ENCODE data around the gene TAS2R60.

Gene TAS2R60

GRCh38 chr7:143458263-143458662, 15.0 kb downstream of the TAS2R60 start:
- Histone ChIP-seq H3K36me3 (no peaks in the 10 kb centered on the region), H3K4me3 (ENCODE audit: low read depth, low read length) (no peak overlapping the region), H3K27me3 (ENCODE audit: insufficient read depth, low read depth, severe bottlenecking) (no peaks in the 10 kb centered on the region), H3K27ac (no peak overlapping the region), H3K9me3 (ENCODE audit: severe bottlenecking) (no peaks in the 10 kb centered on the region)
- TF ChIP-seq CTCF (IDR thresholded peaks at IDR 0.05; ENCODE audit: low read depth, low read length), result no peak
- DNase-seq, result no peak

- Histone ChIP-seq H3K36me3 (no peaks in the 10 kb centered on the region), H3K4me3 (ENCODE audit: low read depth, low read length) (no peak overlapping the region), H3K27ac (no peak overlapping the region), H3K9me3 (ENCODE audit: severe bottlenecking) (no peaks in the 10 kb centered on the region), H3K27me3 (ENCODE audit: insufficient read depth, low read depth, severe bottlenecking) (no peaks in the 10 kb centered on the region)
- no peak for DNase-seq
- no peak for TF ChIP-seq CTCF (IDR thresholded peaks at IDR 0.05; ENCODE audit: low read depth, low read length)
Observed at GRCh38 chr7:143458681-143459080, 15.4 kb downstream of the TAS2R60 start.

GRCh38 chr7:143459359-143459758, 16.1 kb downstream of the TAS2R60 start:
- H3K9me3 ChIP-seq (ENCODE audit: severe bottlenecking), result no peaks in the 10 kb centered on the region
- H3K4me3 ChIP-seq (ENCODE audit: low read depth, low read length), result no peak overlapping the region
- no peak overlapping the region for H3K27ac ChIP-seq
- no peaks in the 10 kb centered on the region for H3K27me3 ChIP-seq (ENCODE audit: insufficient read depth, low read depth, severe bottlenecking)
- H3K36me3 ChIP-seq, result no peaks in the 10 kb centered on the region
- TF ChIP-seq CTCF (IDR thresholded peaks at IDR 0.05; ENCODE audit: low read depth, low read length), result no peak
- no peak for DNase-seq

GRCh38 chr7:143460271-143460979, 17.2 kb downstream of the TAS2R60 start:
- Histone ChIP-seq H3K9me3 (ENCODE audit: severe bottlenecking) (no peaks in the 10 kb centered on the region), H3K27me3 (ENCODE audit: insufficient read depth, low read depth, severe bottlenecking) (no peaks in the 10 kb centered on the region), H3K36me3 (no peaks in the 10 kb centered on the region), H3K27ac (no peak overlapping the region), H3K4me3 (ENCODE audit: low read depth, low read length) (no peak overlapping the region)
- no peak for TF ChIP-seq CTCF (IDR thresholded peaks at IDR 0.05; ENCODE audit: low read depth, low read length)
- no peak for DNase-seq

GRCh38 chr7:143462045-143462444, 18.8 kb downstream of the TAS2R60 start:
- Histone ChIP-seq H3K27me3 (ENCODE audit: insufficient read depth, low read depth, severe bottlenecking) (no peaks in the 10 kb centered on the region), H3K9me3 (ENCODE audit: severe bottlenecking) (no peaks in the 10 kb centered on the region), H3K36me3 (no peaks in the 10 kb centered on the region), H3K4me3 (ENCODE audit: low read depth, low read length) (no peak overlapping the region), H3K27ac (no peak overlapping the region)
- no peak for TF ChIP-seq CTCF (IDR thresholded peaks at IDR 0.05; ENCODE audit: low read depth, low read length)
- DNase-seq, result no peak

- H3K4me3 ChIP-seq (ENCODE audit: low read depth, low read length), result no peak overlapping the region
- no peaks in the 10 kb centered on the region for H3K27me3 ChIP-seq (ENCODE audit: insufficient read depth, low read depth, severe bottlenecking)
- H3K36me3 ChIP-seq, result no peaks in the 10 kb centered on the region
- TF ChIP-seq CTCF (IDR thresholded peaks at IDR 0.05; ENCODE audit: low read depth, low read length), result no peak
- DNase-seq, result no peak
- no peaks in the 10 kb centered on the region for H3K9me3 ChIP-seq (ENCODE audit: severe bottlenecking)
- H3K27ac ChIP-seq, result no peak overlapping the region
Observed at GRCh38 chr7:143463556-143463955, 20.3 kb downstream of the TAS2R60 start.
